HG02610 (cell line): ENCODE results near the gene GAD1.

Source experiments
- ATAC-seq: cut with Tn5 transposase; IDR thresholded peaks from one replicate; pipeline ENCODE4 v1.9.1; 2021; ENCODE audit warnings: mild to moderate bottlenecking, moderate library complexity; ENCODE audit not compliant: unreplicated experiment

The GAD1 gene

DNA sequence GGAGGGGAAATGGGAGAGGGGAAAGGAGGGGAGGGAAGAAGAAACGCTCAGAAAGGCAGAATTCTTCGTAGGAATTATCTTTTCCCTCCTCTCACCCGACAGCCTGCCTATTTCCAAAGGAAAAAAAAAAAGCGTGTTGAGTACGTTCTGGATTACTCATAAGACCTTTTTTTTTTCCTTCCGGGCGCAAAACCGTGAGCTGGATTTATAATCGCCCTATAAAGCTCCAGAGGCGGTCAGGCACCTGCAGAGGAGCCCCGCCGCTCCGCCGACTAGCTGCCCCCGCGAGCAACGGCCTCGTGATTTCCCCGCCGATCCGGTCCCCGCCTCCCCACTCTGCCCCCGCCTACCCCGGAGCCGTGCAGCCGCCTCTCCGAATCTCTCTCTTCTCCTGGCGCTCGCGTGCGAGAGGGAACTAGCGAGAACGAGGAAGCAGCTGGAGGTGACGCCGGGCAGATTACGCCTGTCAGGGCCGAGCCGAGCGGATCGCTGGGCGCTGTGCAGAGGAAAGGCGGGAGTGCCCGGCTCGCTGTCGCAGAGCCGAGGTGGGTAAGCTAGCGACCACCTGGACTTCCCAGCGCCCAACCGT is at the start of gene GAD1:
Gene GAD1, plus strand, starts transcription at position 384 of the 589 bp plus-strand sequence. CDS start 1,705 bp downstream, outside the sequence.
- ATAC-seq = peak; percentile 59

DNA sequence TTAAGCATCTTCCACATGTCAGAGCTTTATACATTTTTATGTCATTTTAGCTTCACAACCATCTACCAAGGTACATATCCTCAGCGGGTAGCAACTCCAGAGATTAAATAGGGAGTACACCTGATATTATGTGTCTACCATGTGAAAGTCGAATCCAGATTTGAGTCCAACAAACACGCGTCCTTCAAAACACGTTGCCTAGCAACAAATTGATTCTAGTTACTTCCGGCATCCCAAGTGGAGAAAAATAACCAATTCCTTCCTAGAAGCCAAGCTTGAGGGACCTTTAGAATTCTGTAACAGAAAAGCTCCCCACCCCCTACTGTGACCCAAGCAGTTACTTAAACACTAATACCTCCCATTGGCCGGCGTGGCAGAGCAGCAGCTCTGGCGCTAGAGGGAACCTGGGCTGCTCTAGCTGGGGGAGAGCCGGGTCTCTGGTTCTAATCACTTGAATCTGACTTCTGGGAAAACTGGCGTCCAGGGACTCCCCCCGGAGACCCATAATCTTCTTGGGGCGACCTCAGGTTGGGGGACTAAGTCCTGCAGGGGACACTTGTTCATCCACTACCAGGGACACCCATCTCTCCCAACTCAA is 46.6 kb upstream of the GAD1 start, which contains the start of gene ERICH2:
Gene ERICH2, plus strand, starts transcription at position 371 of the 598 bp plus-strand sequence. CDS start 304 bp downstream, outside the sequence.
- peak; percentile 57 for ATAC-seq

- ATAC-seq = peak; percentile 83
Observed at GRCh38 chr2:170770606-170771420, 45.9 kb upstream of the GAD1 start.

DNA sequence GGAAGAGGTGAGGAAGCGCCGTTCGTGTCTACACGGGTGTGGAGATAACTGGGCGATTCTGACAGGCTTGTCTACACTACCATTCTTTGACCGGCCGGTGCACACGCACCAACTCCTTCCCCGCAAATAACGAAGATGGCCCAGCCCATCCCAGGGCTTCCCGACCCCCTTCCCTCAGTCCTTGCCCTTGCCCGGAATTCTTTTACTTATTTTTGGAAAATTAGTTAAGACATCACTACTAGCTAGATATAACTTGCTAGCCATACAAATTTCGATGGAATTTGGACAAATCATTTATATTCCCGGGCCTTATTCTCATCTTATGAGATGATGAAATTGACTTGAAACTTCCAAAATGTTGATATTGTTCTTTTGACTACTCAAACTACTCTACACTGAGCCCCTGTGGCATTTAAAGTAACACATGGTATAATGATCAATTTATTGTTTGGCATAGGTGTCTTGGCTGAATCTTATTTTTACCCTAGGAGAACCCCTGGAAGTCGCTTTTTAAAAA is 45.2 kb upstream of the GAD1 start:
- ATAC-seq = no peak

- no peak for ATAC-seq
Observed at GRCh38 chr2:170772295-170772694, 44.4 kb upstream of the GAD1 start.

GRCh38 chr2:170774074-170774473 is 42.6 kb upstream of the GAD1 start:
- no peak for ATAC-seq

- ATAC-seq = no peak
Observed at GRCh38 chr2:170778900-170779299, 37.8 kb upstream of the GAD1 start.

GRCh38 chr2:170779304-170779703 is 37.4 kb upstream of the GAD1 start:
- ATAC-seq = no peak

GRCh38 chr2:170782673-170783072 is 34.0 kb upstream of the GAD1 start:
- no peak for ATAC-seq

GRCh38 chr2:170783549-170783948 is 33.1 kb upstream of the GAD1 start:
- no peak for ATAC-seq

DNA sequence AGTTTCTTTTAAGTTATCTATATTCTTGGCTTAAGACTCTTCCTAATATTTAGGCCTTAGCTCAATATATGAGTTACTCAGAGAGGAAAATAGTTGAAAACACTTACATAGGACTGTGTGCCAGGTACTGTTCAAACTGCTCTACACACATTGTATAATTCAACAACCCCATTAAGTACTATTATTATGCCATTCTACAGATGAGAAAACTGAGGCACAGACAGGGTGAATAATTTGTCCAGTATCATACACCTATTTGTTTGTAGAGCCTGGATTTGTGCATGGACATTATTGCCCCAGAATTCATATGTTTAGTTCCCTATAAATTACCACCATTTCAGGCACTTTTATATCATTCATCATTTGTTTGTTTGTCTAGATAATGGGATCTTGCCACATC is 17.7 kb upstream of the GAD1 start:
- no peak for ATAC-seq

DNA sequence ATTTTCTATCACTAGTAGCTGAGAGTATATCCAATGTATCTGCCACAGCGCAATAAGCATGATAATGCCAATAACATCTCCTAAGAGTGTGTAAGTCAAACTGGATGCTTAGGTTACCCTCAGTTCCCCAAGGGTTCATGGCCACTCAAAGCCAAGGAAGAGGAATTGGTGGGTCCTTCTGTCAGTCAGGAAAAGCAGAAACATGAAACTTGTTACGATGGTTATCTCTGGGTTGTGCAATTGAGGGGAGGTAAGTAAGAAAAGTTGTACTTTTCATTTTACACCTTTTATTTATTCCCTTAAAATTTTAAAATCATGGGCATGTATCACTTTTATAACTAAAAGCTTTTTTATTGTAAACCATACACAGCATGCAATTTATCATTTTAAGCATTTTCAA is 10.1 kb upstream of the GAD1 start:
- ATAC-seq = no peak

DNA sequence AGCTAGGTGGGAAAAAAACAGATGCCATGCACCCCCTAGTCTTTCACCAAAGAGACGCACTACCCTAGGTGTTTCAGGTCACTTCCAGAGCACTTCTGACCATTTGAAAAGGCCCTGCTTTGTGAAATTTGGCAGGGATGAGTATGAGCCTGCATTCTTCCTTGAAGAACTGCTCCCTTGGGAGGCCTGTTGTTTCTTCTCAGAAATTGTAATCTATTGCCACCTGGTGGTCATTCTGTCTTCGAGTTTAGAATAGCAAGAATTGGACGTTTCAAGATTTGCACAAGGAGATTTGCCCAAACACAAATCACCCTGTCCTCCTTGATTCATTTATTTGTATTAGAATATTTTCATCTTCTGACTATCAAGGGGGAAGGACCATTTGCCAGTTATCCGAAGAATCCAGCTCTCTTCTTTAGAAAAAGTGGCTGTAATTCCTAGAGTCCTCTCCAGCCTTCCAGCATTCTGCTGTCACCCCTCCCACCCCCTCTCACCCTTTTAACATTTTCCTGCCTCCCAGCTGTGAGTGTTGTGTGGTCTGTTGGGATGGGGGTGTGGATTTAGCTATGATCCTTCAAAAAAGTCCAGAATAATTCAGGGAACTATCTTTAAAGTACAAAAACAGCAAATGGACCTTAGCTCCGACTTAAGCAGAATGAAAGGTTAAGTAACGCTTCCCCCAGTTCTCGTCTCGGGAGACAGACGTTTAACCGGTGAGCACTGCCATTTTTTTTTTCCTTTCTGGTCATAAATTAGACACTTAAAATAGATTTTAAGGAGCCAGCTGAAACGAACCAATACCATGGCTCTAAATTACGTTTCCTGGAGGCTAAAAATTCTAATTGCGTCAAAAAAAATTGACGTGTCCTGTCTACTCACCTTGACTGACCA is 3.7 kb upstream of the GAD1 start:
- ATAC-seq = no peak

DNA sequence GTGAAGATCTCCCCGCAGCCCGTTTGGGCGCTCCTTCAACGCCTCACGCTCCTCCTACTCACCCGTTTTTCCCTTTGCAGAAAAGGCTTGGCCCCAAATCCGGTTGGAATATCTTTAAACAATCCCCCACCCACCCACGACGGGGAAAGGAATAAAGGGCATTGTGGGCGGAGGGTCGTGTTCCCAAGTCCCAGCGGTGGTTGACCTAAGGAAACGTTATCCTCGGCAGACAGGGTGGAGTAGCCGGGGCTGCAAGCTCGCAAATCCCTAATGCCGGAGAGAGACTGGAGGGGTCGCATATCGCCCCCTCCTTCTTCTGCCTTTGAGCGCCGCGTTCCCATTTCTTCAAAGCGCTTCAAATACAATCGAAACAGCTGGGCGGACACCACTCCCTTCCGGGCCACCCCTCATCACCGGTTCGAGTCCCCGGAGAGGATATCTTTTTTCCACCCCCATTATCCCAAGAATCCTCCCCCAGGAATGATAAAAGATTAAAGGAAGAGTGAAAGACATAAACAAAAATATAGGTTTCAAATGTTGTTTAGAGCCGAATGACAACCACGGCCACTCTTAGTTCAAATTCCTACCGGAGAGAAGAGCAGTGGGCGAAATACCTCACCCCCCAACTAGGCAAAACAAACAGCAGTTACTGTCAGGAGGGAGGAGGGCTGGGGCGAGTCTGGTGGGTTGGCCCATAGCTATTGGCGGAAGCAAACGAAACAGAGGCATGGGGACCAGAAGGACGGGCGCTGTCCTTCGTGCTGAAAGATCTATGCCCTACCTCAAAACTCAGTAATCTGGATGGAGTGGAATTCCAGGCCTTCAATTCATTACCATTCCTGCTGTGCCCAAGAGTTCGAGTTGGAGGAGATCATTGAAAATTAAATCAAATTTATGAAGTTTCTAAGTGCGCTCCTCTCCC is 2.8 kb upstream of the GAD1 start:
- ATAC-seq = no peak

GRCh38 chr2:170814533-170815230 is 2.0 kb upstream of the GAD1 start:
- no peak for ATAC-seq

DNA sequence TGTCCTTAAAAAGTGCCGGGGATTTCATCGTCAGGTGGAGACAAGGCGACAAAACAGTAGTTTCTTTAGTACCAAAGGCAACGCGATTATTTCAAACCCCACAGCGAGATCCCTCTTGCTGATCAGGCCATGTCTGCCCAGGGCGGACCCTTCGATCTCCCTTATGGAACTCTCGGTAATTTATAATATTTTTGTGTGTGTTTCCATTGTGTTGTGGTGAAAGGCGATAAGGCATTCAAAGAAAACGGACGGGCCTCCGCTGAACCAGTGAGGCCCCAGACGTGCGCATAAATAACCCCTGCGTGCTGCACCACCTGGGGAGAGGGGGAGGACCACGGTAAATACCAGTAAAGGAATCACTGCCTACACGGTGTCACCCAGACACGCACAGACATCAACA is 1.4 kb upstream of the GAD1 start:
- ATAC-seq = no peak

DNA sequence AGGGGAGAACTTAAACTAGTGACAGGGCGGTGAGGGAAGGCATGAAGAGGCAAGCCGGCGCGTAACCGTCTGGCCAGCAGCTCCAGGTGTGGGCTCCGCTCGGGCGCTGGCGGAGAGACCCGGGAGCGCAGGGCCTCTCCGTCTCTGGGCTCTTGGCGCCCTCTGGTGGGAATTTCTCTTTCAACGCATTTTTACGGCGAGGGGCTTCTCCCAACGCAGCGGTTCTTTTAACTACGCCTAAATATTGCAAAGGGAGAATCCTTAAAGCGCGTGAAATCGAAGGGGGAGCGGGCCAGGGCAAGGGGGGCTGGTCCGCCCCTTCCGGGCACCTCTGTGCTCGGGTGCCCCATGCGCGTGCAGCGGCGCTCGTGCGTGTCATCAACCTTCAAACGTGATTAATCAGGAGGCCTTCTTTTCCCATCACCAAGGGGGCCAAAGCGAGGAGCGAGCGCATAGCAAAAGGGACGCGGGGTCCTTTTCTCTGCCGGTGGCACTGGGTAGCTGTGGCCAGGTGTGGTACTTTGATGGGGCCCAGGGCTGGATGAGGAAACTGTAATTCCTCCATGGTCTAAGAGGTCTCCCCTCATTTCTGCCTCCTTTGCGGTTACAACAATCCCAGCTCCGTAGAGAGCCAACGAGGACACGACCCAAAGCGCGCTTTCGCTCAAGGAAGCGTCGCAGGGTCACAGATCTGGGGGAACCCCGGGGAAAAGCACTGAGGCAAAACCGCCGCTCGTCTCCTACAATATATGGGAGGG is 762 bp upstream of the GAD1 start:
- ATAC-seq = peak; percentile 37
